ENCODE results near the gene GLIS2.

DNA sequence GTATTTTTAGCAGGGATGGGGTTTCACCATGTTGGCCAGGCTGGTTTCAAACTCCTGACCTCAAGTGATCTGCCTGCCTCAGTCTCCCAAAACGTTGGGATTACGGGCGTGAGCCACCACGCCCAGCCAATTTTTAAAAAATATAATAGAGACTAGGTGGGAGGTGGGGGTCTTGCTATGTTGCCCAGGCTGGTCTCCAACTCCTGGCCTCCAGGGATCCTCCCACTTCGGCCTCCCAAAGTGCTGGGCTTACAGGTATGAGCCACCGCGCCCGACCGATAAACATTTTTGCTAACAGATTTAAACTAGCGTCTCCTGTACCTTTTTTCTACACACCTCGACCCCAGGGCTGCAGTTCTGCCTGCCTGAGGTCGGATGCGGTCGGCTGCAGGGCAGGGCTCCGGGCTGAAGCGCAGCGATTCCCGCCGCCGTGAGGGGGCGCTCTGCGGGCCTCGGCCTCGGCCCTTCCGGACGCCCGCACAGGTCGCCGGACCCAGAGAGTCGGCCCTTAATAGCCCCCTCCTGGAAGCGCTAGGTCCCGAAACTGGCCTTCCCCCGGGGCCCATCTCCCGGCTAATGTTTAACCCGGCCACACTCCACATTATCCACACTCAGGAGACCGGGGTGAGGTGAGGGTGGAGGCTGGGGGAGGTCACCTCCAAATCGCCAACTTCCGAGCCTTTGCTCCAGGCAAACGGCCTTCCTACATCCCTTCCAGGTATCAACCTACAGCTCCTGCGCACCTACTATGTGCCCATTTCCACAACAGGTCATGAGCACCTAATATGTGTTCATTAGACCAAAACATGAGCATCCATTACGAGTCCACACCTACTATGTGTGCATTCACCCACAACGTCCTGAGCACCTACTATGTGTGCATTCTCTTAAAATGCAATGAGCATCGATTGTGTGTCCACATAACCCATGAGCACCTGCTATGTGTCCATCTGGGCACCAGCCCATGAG is 2.0 kb upstream of the GLIS2 start:
- TF ChIP-seq ZNF76 (tag by site-specific recombination; IDR thresholded peaks at IDR 0.05; ENCODE audit: borderline replicate concordance, low read depth) (no peak), ZNF548 (tag by site-specific recombination; IDR thresholded peaks at IDR 0.05) (no peak), ZNF701 (tag by site-specific recombination; IDR thresholded peaks at IDR 0.05) (no peak), ZNF223 (tag by site-specific recombination; IDR thresholded peaks at IDR 0.05) (no peak), TRIM28 (IDR thresholded peaks at IDR 0.05; ENCODE audit: borderline replicate concordance, low read length) (0 out of 2 replicates have a peak, but pooled peaks have one; percentile 38), ZFP37 (tag by site-specific recombination; IDR thresholded peaks at IDR 0.05) (no peak; the same call in none of the 2 replicates), ZNF560 (tag by site-specific recombination; IDR thresholded peaks at IDR 0.05; ENCODE audit: borderline replicate concordance) (no peak), ZNF394 (tag by site-specific recombination; IDR thresholded peaks at IDR 0.05; ENCODE audit: borderline replicate concordance) (no peak), ZNF510 (tag by site-specific recombination; IDR thresholded peaks at IDR 0.05; ENCODE audit: insufficient replicate concordance) (no peak)
